HTERT RPE-1 (cell line): ENCODE data around the gene ZNF576.
"Not testable (repeated sequence)": the region's sequence is repeated elsewhere in the genome, so short reads cannot be mapped to it uniquely, and the experiment has no call there.

Source experiments
- in situ Hi-C: fragments of 300-500 bp; cut with MboI; formaldehyde crosslinking; loops from 4 replicates; pipeline ENCODE4 v1.14.3; 2020; ENCODE audit warnings: low sequenced_read_pairs

Gene ZNF576

GRCh38 chr19:43644181-43644580, 47.8 kb downstream of the ZNF576 start:
- in situ Hi-C loops, result no loop called here

GRCh38 chr19:43648633-43649032, 52.2 kb downstream of the ZNF576 start:
- in situ Hi-C loops, result no loop called here

- in situ Hi-C loops, result no loop called here
These were observed 53.1 kb downstream of the ZNF576 start for GRCh38 chr19:43649514-43649913.

GRCh38 chr19:43650276-43650675, 53.9 kb downstream of the ZNF576 start:
- in situ Hi-C loops, result not testable (repeated sequence)
